H1 (cell line): ENCODE measurements around the gene NUDC. TPM values are rescaled to one million over a fixed set of nuclear protein-coding genes. Genes with fewer than 3 reads are reported as not detected.

ENCODE experiments used
- CTCF ChIA-PET: fragments of 300-600 bp; sonication (Branson Sonifier 250); formaldehyde crosslinking; loops from one replicate; lab custom pipeline; 2021; ENCODE audit not compliant: partially characterized antibody; lab: Charles Lee
- POLR2A ChIA-PET: fragments of 300-600 bp; sonication (Branson Sonifier 250); formaldehyde crosslinking; loops from one replicate; lab custom pipeline; 2021; ENCODE audit warnings: inconsistent platforms; ENCODE audit not compliant: partially characterized antibody; lab: Charles Lee
- DNase-seq, 2 experiments: peaks; one replicate each; pipeline versions ENCODE4 v3.0.0 to v3.0.0-alpha.2; 2010 to 2022; ENCODE audit warnings: low spot score in 2 of 2, low read depth in 1 of 2, mixed read lengths in 1 of 2
- FAIRE-seq: peaks from 2 replicates; lab custom pipeline; 2011; peaks lifted over from hg19 to GRCh38; lab: Jason Lieb, UNC
- H2AFZ ChIP-seq: 2 replicates; pipeline ENCODE4 v1.8.1; 2012; ENCODE audit warnings: low read length, inconsistent platforms
- H2AK5ac ChIP-seq: 2 replicates; pipeline ENCODE4 v1.6.1; 2013; ENCODE audit warnings: low read depth, low read length
- H2BK120ac ChIP-seq: replicated peaks from 2 replicates; pipeline ENCODE3; 2013; ENCODE audit warnings: low read depth, low read length, inconsistent platforms
- H2BK12ac ChIP-seq: 2 replicates; pipeline ENCODE4 v1.6.1; 2013; ENCODE audit warnings: low read depth, low read length
- H2BK15ac ChIP-seq: 2 replicates; pipeline ENCODE4 v1.6.1; 2013; ENCODE audit warnings: low read length
- H2BK20ac ChIP-seq: 2 replicates; pipeline ENCODE4 v1.6.1; 2013; ENCODE audit warnings: low read length
- H2BK5ac ChIP-seq: 2 replicates; pipeline ENCODE4 v1.6.1; 2013; ENCODE audit warnings: low read depth, low read length
- H3K14ac ChIP-seq: 2 replicates; pipeline ENCODE4 v1.6.1; 2013; ENCODE audit warnings: inconsistent platforms; ENCODE audit not compliant: insufficient read length
- H3K18ac ChIP-seq: 2 replicates; pipeline ENCODE4 v1.6.1; 2013; ENCODE audit warnings: low read length; ENCODE audit errors: extremely low read depth
- H3K23ac ChIP-seq: 2 replicates; pipeline ENCODE4 v1.6.1; 2013; ENCODE audit warnings: inconsistent platforms; ENCODE audit not compliant: insufficient read length
- H3K23me2 ChIP-seq: 2 replicates; pipeline ENCODE4 v1.6.1; 2013; ENCODE audit warnings: low read depth, low read length
- H3K27ac ChIP-seq: 2 replicates; pipeline ENCODE4 v1.6.1; 2011; ENCODE audit warnings: low read depth, low read length, inconsistent platforms
- H3K27me3 ChIP-seq, 4 experiments: replicated peaks in 1 of 4; 1 replicate in 1 of 4; 2 replicates in 3 of 4; pipeline versions ENCODE4 v1.6.1 to v1.8.1; 2011 to 2013; ENCODE audit warnings: low read length in 3 of 4, mild to moderate bottlenecking in 3 of 4, inconsistent platforms in 2 of 4, mixed read lengths in 2 of 4, moderate library complexity in 1 of 4; ENCODE audit not compliant: control insufficient read depth in 3 of 4, insufficient read depth in 3 of 4; ENCODE audit errors: extremely low read depth in 1 of 4
- H3K36me3 ChIP-seq, 4 experiments: 2 replicates each; pipeline versions ENCODE4 v1.6.1 to v1.8.1; 2011 to 2013; ENCODE audit warnings: mild to moderate bottlenecking in 4 of 4, low read length in 3 of 4, moderate library complexity in 2 of 4, control low read depth in 1 of 4, inconsistent platforms in 1 of 4; ENCODE audit not compliant: insufficient read depth in 4 of 4, control insufficient read depth in 2 of 4
- H3K4ac ChIP-seq: replicated peaks from 2 replicates; pipeline ENCODE3; 2013; ENCODE audit warnings: low read length, low read depth, mixed read lengths, inconsistent platforms; ENCODE audit not compliant: insufficient read length
- H3K4me1 ChIP-seq, 4 experiments: replicated peaks in 1 of 4; 1 replicate in 1 of 4; 2 replicates in 3 of 4; pipeline versions ENCODE4 v1.6.1 to v1.8.1; 2011 to 2013; ENCODE audit warnings: low read length in 3 of 4, inconsistent platforms in 2 of 4, mixed read lengths in 1 of 4; ENCODE audit not compliant: insufficient read depth in 4 of 4, control insufficient read depth in 3 of 4
- H3K4me2 ChIP-seq, 2 experiments: 2 replicates each; pipeline versions ENCODE4 v1.6.1 to v1.8.1; 2011 to 2013; ENCODE audit warnings: low read depth in 2 of 2, low read length in 2 of 2, control low read depth in 1 of 2, inconsistent platforms in 1 of 2, mild to moderate bottlenecking in 1 of 2; ENCODE audit not compliant: insufficient read depth in 1 of 2
- H3K4me3 ChIP-seq, 4 experiments: fragments of 200-600, 300-600 bp in 1 of 4; sonication (generic), shearing (Covaris generic), sonication (Bioruptor Twin) in 1 of 4; 2 replicates each; pipeline versions ENCODE4 v1.5.1 to v1.8.1; 2011 to 2016; ENCODE audit warnings: low read length in 4 of 4, low read depth in 3 of 4, control low read depth in 2 of 4, inconsistent platforms in 2 of 4, mild to moderate bottlenecking in 2 of 4, mixed read lengths in 1 of 4, moderate library complexity in 1 of 4; ENCODE audit not compliant: insufficient read depth in 2 of 4; ENCODE audit errors: extremely low read depth in 1 of 4
- H3K56ac ChIP-seq: replicated peaks from 2 replicates; pipeline ENCODE3; 2013; ENCODE audit warnings: low read depth, mild to moderate bottlenecking, mixed read lengths, low read length, inconsistent platforms; ENCODE audit not compliant: insufficient read length
- H3K79me1 ChIP-seq: 2 replicates; pipeline ENCODE4 v1.6.1; 2013; ENCODE audit warnings: low read depth, low read length, control low read depth
- H3K79me2 ChIP-seq, 2 experiments: 2 replicates each; pipeline versions ENCODE4 v1.6.1 to v1.8.1; 2012 to 2013; ENCODE audit warnings: low read length in 2 of 2, mild to moderate bottlenecking in 2 of 2, inconsistent platforms in 1 of 2; ENCODE audit not compliant: insufficient read depth in 2 of 2, control insufficient read depth in 1 of 2
- H3K9ac ChIP-seq, 4 experiments: replicated peaks in 1 of 4; 1 replicate in 1 of 4; 2 replicates in 3 of 4; pipeline versions ENCODE4 v1.6.1 to v1.8.1; 2011 to 2013; ENCODE audit warnings: low read depth in 3 of 4, low read length in 3 of 4, control low read depth in 2 of 4, mild to moderate bottlenecking in 2 of 4, moderate library complexity in 2 of 4, inconsistent platforms in 1 of 4; ENCODE audit errors: extremely low read depth in 1 of 4
- H3K9me3 ChIP-seq, 2 experiments: 2 replicates each; pipeline versions ENCODE4 v1.6.1 to v1.8.1; 2012 to 2013; ENCODE audit warnings: mild to moderate bottlenecking in 2 of 2, moderate library complexity in 2 of 2, control low read depth in 1 of 2, inconsistent platforms in 1 of 2, low read depth in 1 of 2, low read length in 1 of 2, mixed read lengths in 1 of 2; ENCODE audit not compliant: insufficient read depth in 2 of 2
- H4K20me1 ChIP-seq, 2 experiments: replicated peaks in 1 of 2; 2 replicates each; pipeline versions ENCODE3 to v1.8.1; 2011 to 2013; ENCODE audit warnings: inconsistent platforms in 2 of 2, low read length in 2 of 2, mild to moderate bottlenecking in 1 of 2; ENCODE audit not compliant: insufficient read depth in 2 of 2, control insufficient read depth in 1 of 2
- H4K5ac ChIP-seq: 2 replicates; pipeline ENCODE4 v1.6.1; 2013; ENCODE audit warnings: low read length, low read depth, mixed read lengths, inconsistent platforms; ENCODE audit not compliant: insufficient read length
- H4K8ac ChIP-seq: 2 replicates; pipeline ENCODE4 v1.8.0; 2013; ENCODE audit warnings: mild to moderate bottlenecking, moderate library complexity, low read length, inconsistent platforms; ENCODE audit not compliant: insufficient read depth; ENCODE audit errors: extremely low read depth
- H4K91ac ChIP-seq: replicated peaks from 2 replicates; pipeline ENCODE3; 2013; ENCODE audit warnings: low read length, mixed read lengths, inconsistent platforms; ENCODE audit not compliant: insufficient read length
- BRCA1 ChIP-seq: IDR thresholded peaks from 2 replicates; pipeline ENCODE4 v1.6.1; 2012; ENCODE audit warnings: low read depth, low read length, improper control_type of control experiment
- CBX8 ChIP-seq: fragments of 300-800, 300-1000 bp; sonication (generic); IDR thresholded peaks from 2 replicates; pipeline ENCODE4 v1.7.1; 2016; ENCODE audit warnings: low read depth, low read length, borderline replicate concordance
- CHD1 ChIP-seq: IDR thresholded peaks from 2 replicates; pipeline ENCODE4 v1.6.1; 2012; ENCODE audit warnings: low read depth, low read length, improper control_type of control experiment
- EGR1 ChIP-seq: IDR thresholded peaks from 2 replicates; pipeline ENCODE4 v1.6.1; 2011; ENCODE audit warnings: low read depth, low read length, borderline replicate concordance
- GABPA ChIP-seq: IDR thresholded peaks from 2 replicates; pipeline ENCODE4 v1.6.1; 2011; ENCODE audit warnings: mild to moderate bottlenecking, low read length, moderate library complexity, borderline replicate concordance; ENCODE audit not compliant: insufficient read depth
- RXRA ChIP-seq: IDR thresholded peaks from 2 replicates; pipeline ENCODE4 v1.6.1; 2011; ENCODE audit warnings: low read depth, mild to moderate bottlenecking, low read length, moderate library complexity; ENCODE audit not compliant: insufficient read depth
- ZNF274 ChIP-seq: IDR thresholded peaks from 2 replicates; pipeline ENCODE4 v1.7.0; 2012; ENCODE audit warnings: low read length, borderline replicate concordance; ENCODE audit errors: extremely low read depth
- WGBS, 2 experiments: shearing (Covaris generic) in 1 of 2; methylation state at CpG; one replicate each; pipeline versions ENCODE4 v1.1.6 to v1.1.7; 2013 to 2015; ENCODE audit warnings: low lambda C conversion rate in 2 of 2, mixed read lengths in 2 of 2, inconsistent platforms in 1 of 2, low coverage in 1 of 2, missing lambda C conversion rate in 1 of 2; ENCODE audit not compliant: insufficient replicate concordance in 2 of 2, insufficient coverage in 1 of 2, insufficient read length in 1 of 2; ENCODE audit errors: extremely low coverage in 1 of 2, missing lambda C conversion rate in 1 of 2; 5-methylcytosine and 5-hydroxymethylcytosine counted together
- polyA plus RNA-seq, 7 experiments: library from polyadenylated mRNA; depleted of rRNA in 3 of 7; stranded (reverse) in 5 of 7; unstranded in 2 of 7; fragments of >200 nt in 5 of 7; fragments of 200-250 nt in 2 of 7; gene quantifications; 1 replicate in 5 of 7; 2 replicates in 1 of 7; 4 replicates in 1 of 7; pipeline versions ENCODE4 v1.2.1 to v1.2.3, GENCODE V29; 2011 to 2013; ENCODE audit warnings: missing spikeins in 2 of 7, mixed read lengths in 2 of 7
- total RNA-seq: library from RNA; stranded (reverse); fragmentation: NEBNext Ultra II Directional; extraction: Animal tissue kit (Norgen Biotek cat#: 25700); gene quantifications from 2 replicates; pipeline ENCODE4 v1.2.1, GENCODE V29; 2021

The NUDC gene
- total and polyA plus RNA-seq, 2 of the 8 experiments (the other 6 are each of a cell fraction or from before 2014, with no cell fraction given), result 43.2 to 131 TPM

DNA sequence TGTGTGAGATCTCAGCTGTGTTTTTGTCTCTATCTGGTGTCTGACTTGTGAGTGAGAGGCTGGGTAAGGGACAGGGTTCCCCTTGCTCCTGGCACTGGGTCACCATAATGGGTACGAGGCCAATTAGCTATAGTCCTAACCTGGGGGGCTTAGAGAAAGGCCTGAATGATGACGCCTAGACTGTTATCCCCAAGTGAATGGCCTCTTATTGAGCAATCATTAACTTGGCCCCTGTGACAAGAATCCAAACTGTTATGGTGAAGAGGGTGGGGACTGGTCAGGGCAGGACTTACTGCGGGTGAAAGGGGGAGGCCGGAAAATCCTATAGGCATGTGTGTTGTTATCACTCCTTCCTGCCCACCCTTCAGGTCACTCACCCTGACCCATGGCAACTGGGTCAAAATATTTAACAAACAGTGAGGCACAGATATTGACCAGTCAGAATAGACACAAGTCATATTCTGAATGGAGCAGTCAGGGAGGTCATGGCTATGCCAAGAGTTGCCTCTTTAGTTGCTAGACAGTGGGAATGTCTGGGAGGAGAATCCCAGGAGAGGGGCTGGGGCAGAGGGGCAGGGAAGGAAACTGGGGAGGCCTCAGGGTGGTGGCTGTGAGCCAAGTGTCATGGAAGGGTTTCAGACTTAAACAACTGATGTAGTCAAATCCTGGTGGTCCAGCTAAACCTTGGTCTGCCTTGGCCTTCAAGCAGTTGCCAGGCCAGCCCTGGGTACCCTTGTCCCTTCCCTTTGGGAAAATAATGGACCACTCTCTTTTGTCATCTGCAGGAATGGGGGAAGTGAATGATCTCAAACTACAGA, 11.0 kb upstream of the NUDC start:
- H2AK5ac ChIP-seq, result no peak overlapping the region
- no peaks in the 10 kb centered on the region for H3K23me2 ChIP-seq
- H3K56ac ChIP-seq, result no peak overlapping the region
- H3K4ac ChIP-seq, result no peak overlapping the region
- no peak overlapping the region for H2BK15ac ChIP-seq
- no peaks in the 10 kb centered on the region for H3K36me3 ChIP-seq
- no peak overlapping the region for H3K4me3 ChIP-seq
- no peak for FAIRE-seq
- no peak overlapping the region for H3K27ac ChIP-seq
- H2BK120ac ChIP-seq, result no peak overlapping the region
- ChIA-PET CTCF (interaction anchor here (0.6 to 1.4 kb wide), 2 partner anchors 9 to 53 kb away, joined by 3 read pairs; no protein-coding TSS in a partner anchor), POLR2A (interaction anchor here (0.7 to 2.5 kb wide), 2 partner anchors 10 to 11 kb away, joined by 3 to 12 read pairs; partner anchors contain the start of genes GPATCH3 and NUDC)
- H2AFZ ChIP-seq, result no peak overlapping the region
- H3K27me3 ChIP-seq, result peaks cover 0 to 2% (median 0%) of the 10 kb centered on the region in 4 experiments; a peak in 2 of 7 replicates
- no peak overlapping the region for H3K18ac ChIP-seq
- no peak overlapping the region for H3K4me2 ChIP-seq
- no peaks in the 10 kb centered on the region for H3K79me1 ChIP-seq
- H3K79me2 ChIP-seq, result no peaks in the 10 kb centered on the region
- no peak overlapping the region for H4K91ac ChIP-seq
- WGBS, 2 experiments, result 79% methylated on average over 4 of the region's 4 CpGs; no CpG with 5 or more reads in 1 of the 2 experiments
- no peak overlapping the region for H2BK20ac ChIP-seq
- H3K9me3 ChIP-seq, result no peaks in the 10 kb centered on the region
- H3K4me1 ChIP-seq, result no peaks in the 10 kb centered on the region
- no peak overlapping the region for H3K14ac ChIP-seq
- H4K8ac ChIP-seq, result no peak overlapping the region
- H2BK12ac ChIP-seq, result no peak overlapping the region
- H3K23ac ChIP-seq, result no peak overlapping the region
- no peak for DNase-seq
- no peak overlapping the region for H2BK5ac ChIP-seq
- H4K20me1 ChIP-seq, result peaks cover 0 to 2% of the 10 kb centered on the region in 2 experiments
- H3K9ac ChIP-seq, result no peak overlapping the region
- H4K5ac ChIP-seq, result no peak overlapping the region
- TF ChIP-seq ZNF274 (no peak), RXRA (no peak), CBX8 (no peak), BRCA1 (no peak), GABPA (no peak), EGR1 (no peak), CHD1 (no peak)
